DND-41 (cell line): ENCODE data around the gene PANK4.

Experiments
- ATAC-seq: fragments of 200-7000 bp; cut with Tn5 transposase; 3 replicates; pipeline ENCODE4 v1.9.1; 2021; ENCODE audit warnings: low read depth; ENCODE audit not compliant: insufficient read depth
- DNase-seq: peaks from one replicate; pipeline ENCODE4 v3.0.0-alpha.2; 2020
- H2AFZ ChIP-seq: 2 replicates; pipeline ENCODE4 v1.6.0; 2012; ENCODE audit warnings: low read depth, low read length
- H3K27ac ChIP-seq: 2 replicates; pipeline ENCODE4 v1.5.1; 2012; ENCODE audit warnings: low read length, inconsistent platforms
- H3K27me3 ChIP-seq: fragments of 200-600 bp; sonication (generic); 2 replicates; pipeline ENCODE4 v1.6.0; 2012; ENCODE audit warnings: low read length, mild to moderate bottlenecking, inconsistent platforms; ENCODE audit not compliant: insufficient read depth, poor library complexity
- H3K36me3 ChIP-seq: 2 replicates; pipeline ENCODE4 v1.5.1; 2012; ENCODE audit warnings: low read length, inconsistent platforms; ENCODE audit not compliant: insufficient read depth
- H3K4me1 ChIP-seq: 2 replicates; pipeline ENCODE4 v1.5.1; 2012; ENCODE audit warnings: mild to moderate bottlenecking, low read length; ENCODE audit not compliant: insufficient read depth
- H3K4me2 ChIP-seq: 2 replicates; pipeline ENCODE4 v1.6.0; 2012; ENCODE audit warnings: mild to moderate bottlenecking, moderate library complexity, low read length, inconsistent platforms; ENCODE audit not compliant: insufficient read depth
- H3K4me3 ChIP-seq, 2 experiments: fragments of 200-600 bp in 1 of 2; shearing (Covaris generic) in 1 of 2; 2 replicates each; pipeline ENCODE4 v1.5.1; 2012 to 2016; ENCODE audit warnings: inconsistent platforms in 2 of 2, low read length in 2 of 2, mild to moderate bottlenecking in 2 of 2, low read depth in 1 of 2, moderate library complexity in 1 of 2
- H3K79me2 ChIP-seq: 2 replicates; pipeline ENCODE4 v1.6.0; 2012; ENCODE audit warnings: low read length, inconsistent platforms; ENCODE audit not compliant: insufficient read depth
- H3K9ac ChIP-seq: 2 replicates; pipeline ENCODE4 v1.6.0; 2012; ENCODE audit warnings: low read depth, mild to moderate bottlenecking, inconsistent platforms, low read length, moderate library complexity
- H3K9me3 ChIP-seq: 2 replicates; pipeline ENCODE4 v1.5.1; 2012; ENCODE audit warnings: low read length, moderate library complexity, mild to moderate bottlenecking, inconsistent platforms; ENCODE audit not compliant: insufficient read depth, severe bottlenecking
- H4K20me1 ChIP-seq: 2 replicates; pipeline ENCODE4 v1.6.0; 2012; ENCODE audit warnings: low read length; ENCODE audit not compliant: insufficient read depth
- CTCF ChIP-seq: IDR thresholded peaks from 2 replicates; pipeline ENCODE4 v1.5.1; 2012; ENCODE audit warnings: borderline replicate concordance, low read length, moderate library complexity, mild to moderate bottlenecking; ENCODE audit not compliant: poor library complexity, severe bottlenecking; ENCODE audit errors: extremely low read depth
- EZH2 ChIP-seq: IDR thresholded peaks from 3 replicates; pipeline ENCODE4 v1.6.1; 2012; ENCODE audit warnings: borderline replicate concordance, low read depth, mild to moderate bottlenecking, moderate library complexity, low read length, inconsistent platforms; ENCODE audit not compliant: severe bottlenecking

Gene PANK4

GRCh38 chr1:2495546-2495945, 30.9 kb downstream of the PANK4 start:
- Histone ChIP-seq H3K79me2 (no peaks in the 10 kb centered on the region), H3K4me2 (no peak overlapping the region), H3K4me3 (no peak overlapping the region), H2AFZ (no peak overlapping the region), H3K27ac (no peak overlapping the region), H3K27me3 (no peaks in the 10 kb centered on the region), H3K36me3 (no peaks in the 10 kb centered on the region), H3K9me3 (no peaks in the 10 kb centered on the region), H4K20me1 (no peaks in the 10 kb centered on the region), H3K4me1 (0 out of 2 replicates have a peak, but pooled peaks cover 7% of the 10 kb centered on the region), H3K9ac (no peak overlapping the region)
- ATAC-seq (no peak), DNase-seq (no peak)
- TF ChIP-seq CTCF (no peak), EZH2 (no peak)

GRCh38 chr1:2495026-2495425, 31.4 kb downstream of the PANK4 start:
- no peak for TF ChIP-seq CTCF
- no peak for TF ChIP-seq EZH2
- H3K4me2 ChIP-seq: no peak overlapping the region
- ATAC-seq (no peak), DNase-seq (no peak)
- no peaks in the 10 kb centered on the region for H4K20me1 ChIP-seq
- no peaks in the 10 kb centered on the region for H3K36me3 ChIP-seq
- H3K27ac ChIP-seq: no peak overlapping the region
- H3K4me1 ChIP-seq: 0 out of 2 replicates have a peak, but pooled peaks cover 4% of the 10 kb centered on the region
- H2AFZ ChIP-seq: no peak overlapping the region
- H3K4me3 ChIP-seq: no peak overlapping the region
- no peaks in the 10 kb centered on the region for H3K79me2 ChIP-seq
- no peak overlapping the region for H3K9ac ChIP-seq
- no peaks in the 10 kb centered on the region for H3K27me3 ChIP-seq
- H3K9me3 ChIP-seq: no peaks in the 10 kb centered on the region

- H3K4me1 ChIP-seq: no peaks in the 10 kb centered on the region
- no peaks in the 10 kb centered on the region for H4K20me1 ChIP-seq
- no peak overlapping the region for H2AFZ ChIP-seq
- TF ChIP-seq CTCF: no peak
- no peak for TF ChIP-seq EZH2
- H3K4me3 ChIP-seq: no peak overlapping the region
- no peak overlapping the region for H3K9ac ChIP-seq
- H3K79me2 ChIP-seq: no peaks in the 10 kb centered on the region
- no peak for ATAC-seq
- H3K9me3 ChIP-seq: no peaks in the 10 kb centered on the region
- no peak for DNase-seq
- no peaks in the 10 kb centered on the region for H3K27me3 ChIP-seq
- no peaks in the 10 kb centered on the region for H3K36me3 ChIP-seq
- H3K4me2 ChIP-seq: no peak overlapping the region
- H3K27ac ChIP-seq: no peak overlapping the region
Observed at GRCh38 chr1:2494323-2494693, 32.1 kb downstream of the PANK4 start.
